ENCODE data around the gene TRIB2.

GRCh38 chr2:12770300-12770968, 53.7 kb downstream of the TRIB2 start:
- no peak for TF ChIP-seq POLR2A (IDR thresholded peaks at IDR 0.05)
- TF ChIP-seq CTCF (IDR thresholded peaks at IDR 0.05) = no peak

Measured in uterus (tissue), 2 donors.